ES-I3 (cell line): ENCODE results near the gene RPTOR.

ENCODE experiments used
- H3K36me3 ChIP-seq: 2 replicates; pipeline ENCODE4 v1.6.1; 2013; ENCODE audit warnings: mild to moderate bottlenecking, low read length, control low read depth, moderate library complexity; ENCODE audit not compliant: insufficient read depth
- H3K4me1 ChIP-seq: 2 replicates; pipeline ENCODE4 v1.6.1; 2013; ENCODE audit warnings: mild to moderate bottlenecking, control low read depth, low read length; ENCODE audit not compliant: insufficient read depth
- H3K9ac ChIP-seq: 2 replicates; pipeline ENCODE4 v1.6.1; 2013; ENCODE audit warnings: low read depth, mild to moderate bottlenecking, low read length, moderate library complexity
- H3K9me3 ChIP-seq: 2 replicates; pipeline ENCODE4 v1.6.1; 2013; ENCODE audit warnings: mild to moderate bottlenecking, low read length, moderate library complexity; ENCODE audit not compliant: control insufficient read depth, insufficient read depth

Gene RPTOR

GRCh38 chr17:80885947-80886582 lies 341.4 kb downstream of the RPTOR start:
- H3K9ac ChIP-seq, result no peak overlapping the region; the same call in 1 of the 2 replicates
- peaks cover 3% of the 10 kb centered on the region; the same call in 1 of the 2 replicates for H3K4me1 ChIP-seq
- H3K36me3 ChIP-seq, result no peaks in the 10 kb centered on the region; the same call in 1 of the 2 replicates
- H3K9me3 ChIP-seq, result no peaks in the 10 kb centered on the region

- no peak overlapping the region for H3K9ac ChIP-seq
Observed at GRCh38 chr17:80886641-80887573, 342.3 kb downstream of the RPTOR start.

GRCh38 chr17:80887639-80888175 lies 343.1 kb downstream of the RPTOR start:
- H3K9ac ChIP-seq, result no peak overlapping the region
- no peaks in the 10 kb centered on the region for H3K9me3 ChIP-seq
- H3K4me1 ChIP-seq, result peaks cover 3% of the 10 kb centered on the region; the same call in 1 of the 2 replicates
- no peaks in the 10 kb centered on the region for H3K36me3 ChIP-seq

More at GRCh38 chr17:80886641-80887573, 342.3 kb downstream of the RPTOR start:
- H3K4me1 ChIP-seq, result peaks cover 3% of the 10 kb centered on the region; the same call in 1 of the 2 replicates
- no peaks in the 10 kb centered on the region; the same call in 1 of the 2 replicates for H3K36me3 ChIP-seq
- no peaks in the 10 kb centered on the region for H3K9me3 ChIP-seq

- H3K36me3 ChIP-seq, result no peaks in the 10 kb centered on the region; the same call in 1 of the 2 replicates
- H3K9me3 ChIP-seq, result no peaks in the 10 kb centered on the region
- H3K4me1 ChIP-seq, result peaks cover 3% of the 10 kb centered on the region; the same call in 1 of the 2 replicates
- H3K9ac ChIP-seq, result no peak overlapping the region
Observed at GRCh38 chr17:80888276-80889160, 343.9 kb downstream of the RPTOR start.

- Histone ChIP-seq H3K9ac (no peak overlapping the region), H3K9me3 (no peaks in the 10 kb centered on the region), H3K4me1 (peaks cover 3% of the 10 kb centered on the region; the same call in 1 of the 2 replicates), H3K36me3 (no peaks in the 10 kb centered on the region; the same call in 1 of the 2 replicates)
Observed at GRCh38 chr17:80889231-80890195, 344.9 kb downstream of the RPTOR start.

DNA sequence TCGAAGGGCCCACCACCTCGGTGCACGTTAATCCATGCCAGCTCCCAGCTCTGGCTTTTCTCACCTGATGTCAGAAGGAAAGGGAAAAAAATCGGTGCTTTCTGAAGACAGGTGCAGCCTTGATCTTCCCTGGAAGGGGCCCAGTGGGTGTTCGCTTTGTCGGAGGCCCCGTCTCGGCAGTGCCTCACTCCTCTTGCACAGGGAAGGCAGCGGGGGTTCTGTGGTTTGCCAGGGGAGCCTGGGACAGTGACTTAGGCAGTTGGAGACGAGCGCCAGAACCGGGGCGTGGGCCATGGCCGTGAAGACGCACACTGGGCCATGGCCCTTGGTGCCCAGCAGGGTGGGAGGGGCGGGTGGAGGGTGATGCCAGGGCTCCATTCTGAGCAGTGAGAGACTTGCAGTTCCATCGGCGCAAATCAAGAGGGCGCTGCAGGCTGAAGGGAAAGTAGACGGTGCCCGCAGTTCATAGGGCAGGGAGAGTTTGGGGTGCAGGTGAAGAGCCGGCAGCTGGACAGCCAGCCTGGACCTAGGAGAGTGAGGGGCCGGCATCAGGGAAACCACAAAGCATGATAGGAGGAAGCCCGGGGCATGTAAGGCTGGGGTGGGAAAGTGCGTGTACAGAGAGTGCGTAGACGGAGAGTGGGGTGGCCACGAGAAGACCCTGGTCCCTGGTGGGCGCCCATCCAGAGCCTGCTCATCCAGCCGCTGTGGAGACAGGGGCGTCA lies 345.7 kb downstream of the RPTOR start:
- Histone ChIP-seq H3K9me3 (no peaks in the 10 kb centered on the region), H3K4me1 (peaks cover 3% of the 10 kb centered on the region; the same call in 1 of the 2 replicates), H3K36me3 (no peaks in the 10 kb centered on the region; the same call in 1 of the 2 replicates), H3K9ac (no peak overlapping the region)

DNA sequence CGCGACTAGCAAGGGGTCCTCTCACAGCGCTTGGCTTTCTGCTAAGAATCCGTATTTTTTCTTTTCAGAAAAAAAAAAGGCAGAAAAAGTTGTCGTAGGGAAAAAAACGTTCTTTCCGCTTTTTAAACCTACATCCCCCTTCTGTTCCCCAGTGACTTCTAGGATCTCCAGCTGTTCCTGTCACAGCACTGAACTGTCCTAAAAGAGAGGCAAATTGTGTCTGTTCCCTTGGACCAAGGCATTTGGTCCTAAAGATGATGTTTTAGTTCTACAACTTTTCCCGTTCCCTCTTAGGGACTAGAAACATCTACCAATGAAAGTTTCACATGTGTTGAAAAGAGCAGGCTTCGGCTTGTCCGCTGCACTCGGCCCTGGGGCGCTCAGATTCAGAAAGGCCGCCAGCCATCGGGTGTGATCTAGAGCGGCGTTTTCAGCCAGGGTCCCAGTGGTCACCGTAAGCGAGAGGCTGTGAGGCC lies 346.3 kb downstream of the RPTOR start:
- H3K9ac ChIP-seq, result no peak overlapping the region
- H3K36me3 ChIP-seq, result no peaks in the 10 kb centered on the region; the same call in 1 of the 2 replicates
- peaks cover 3% of the 10 kb centered on the region; the same call in 1 of the 2 replicates for H3K4me1 ChIP-seq
- H3K9me3 ChIP-seq, result no peaks in the 10 kb centered on the region

DNA sequence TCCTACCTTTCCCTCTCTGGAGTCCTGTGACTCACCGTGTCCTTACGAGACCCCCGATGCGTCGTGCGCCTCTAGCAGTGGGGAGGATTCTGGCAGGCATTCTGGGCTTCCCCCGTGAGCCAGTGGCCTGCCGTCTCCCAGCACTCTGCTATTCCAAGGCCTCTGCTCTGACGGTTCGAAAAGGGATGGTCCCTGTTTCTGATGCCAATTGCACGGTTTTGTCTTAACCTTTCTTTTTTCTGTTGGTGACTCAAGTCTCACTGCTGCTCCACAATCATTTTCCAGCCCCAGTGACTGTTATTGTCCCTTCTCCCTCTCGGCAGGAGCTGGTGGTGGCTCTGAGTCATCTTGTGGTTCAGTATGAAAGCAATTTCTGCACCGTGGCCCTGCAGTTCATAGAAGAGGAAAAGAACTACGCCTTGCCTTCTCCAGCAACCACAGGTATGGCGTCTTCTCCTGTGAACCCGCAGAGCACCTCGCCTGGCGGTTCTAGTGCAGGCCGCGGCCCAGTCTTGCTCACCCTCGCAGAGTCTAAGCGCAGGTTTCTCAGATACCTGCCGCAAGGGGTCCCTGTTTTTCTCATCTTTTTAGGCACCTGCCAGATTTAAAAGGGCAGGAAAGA lies 346.9 kb downstream of the RPTOR start:
- H3K4me1 ChIP-seq, result peaks cover 3% of the 10 kb centered on the region; the same call in 1 of the 2 replicates
- H3K9me3 ChIP-seq, result no peaks in the 10 kb centered on the region
- no peak overlapping the region for H3K9ac ChIP-seq
- no peaks in the 10 kb centered on the region; the same call in 1 of the 2 replicates for H3K36me3 ChIP-seq

DNA sequence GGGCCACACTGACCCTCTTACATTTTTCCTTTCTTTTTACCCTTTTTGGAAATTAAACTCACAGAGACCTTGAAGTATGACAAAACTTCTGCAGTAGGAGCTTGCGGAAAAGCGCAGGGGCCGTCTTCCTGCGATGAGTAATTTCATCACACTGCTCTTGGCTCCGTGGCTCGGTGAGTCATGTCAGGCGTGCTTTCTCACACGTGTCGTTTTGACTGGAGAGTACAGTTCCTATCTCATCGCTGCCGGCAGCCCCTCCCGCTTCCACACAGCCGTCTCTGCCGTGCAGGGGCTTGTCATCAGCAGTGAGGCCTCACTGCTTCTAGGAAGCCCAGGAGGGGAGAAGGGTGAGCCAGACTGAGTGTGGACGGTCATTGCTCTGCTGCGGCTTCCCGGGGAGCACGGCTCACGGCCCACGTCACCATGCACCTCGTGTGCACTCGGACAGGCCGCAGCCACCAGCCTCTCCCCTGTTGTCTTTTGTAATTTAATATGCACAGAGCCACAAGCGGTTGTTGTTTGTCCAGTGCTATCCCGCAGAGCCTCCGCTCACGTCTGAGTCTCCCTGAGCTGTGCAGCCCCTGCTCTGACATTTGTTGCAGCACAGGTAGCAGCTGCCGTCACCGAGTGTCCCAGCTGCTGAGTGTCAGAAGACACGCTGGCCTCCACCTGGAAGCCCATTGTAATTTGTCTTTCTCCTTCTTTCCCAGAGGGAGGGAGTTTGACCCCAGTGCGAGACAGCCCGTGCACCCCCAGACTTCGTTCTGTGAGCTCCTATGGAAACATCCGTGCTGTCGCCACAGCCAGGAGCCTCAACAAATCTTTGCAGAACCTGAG lies 347.6 kb downstream of the RPTOR start:
- H3K9me3 ChIP-seq, result no peaks in the 10 kb centered on the region
- H3K9ac ChIP-seq, result no peak overlapping the region
- H3K4me1 ChIP-seq, result peaks cover 3% of the 10 kb centered on the region; the same call in 1 of the 2 replicates
- no peaks in the 10 kb centered on the region; the same call in 1 of the 2 replicates for H3K36me3 ChIP-seq

- Histone ChIP-seq H3K9ac (no peak overlapping the region), H3K9me3 (no peaks in the 10 kb centered on the region), H3K36me3 (no peaks in the 10 kb centered on the region; the same call in 1 of the 2 replicates), H3K4me1 (peaks cover 3% of the 10 kb centered on the region; the same call in 1 of the 2 replicates)
Observed at GRCh38 chr17:80892900-80893603, 348.4 kb downstream of the RPTOR start.
